ENCODE results near the gene SRP54. TPM values are rescaled to one million over a fixed set of nuclear protein-coding genes. Genes with fewer than 3 reads are reported as not detected.
A peak's percentile ranks its signal among the peaks of the same experiment; 100 is the strongest.
"Not testable (repeated sequence)": the region's sequence is repeated elsewhere in the genome, so short reads cannot be mapped to it uniquely, and the experiment has no call there.

SRP54 gene
- polyA plus RNA-seq, 3 donors, result 24.9 to 33.6 (median 25.4) TPM

- Mint-ChIP-seq H3K4me1 (peaks cover 17% of the 10 kb centered on the region), H3K36me3 (peaks cover 15 to 31% of the 10 kb centered on the region in 2 donors), H3K4me3 (no peak overlapping the region), H3K9me3 (no peaks in the 10 kb centered on the region), H3K27me3 (ENCODE audit: low read depth in 3 of 3) (peaks cover 0 to 2% (median 0%) of the 10 kb centered on the region in 3 donors), H3K27ac (peak overlapping the region in 2 of 7 donors; percentile 53 to 55)
- intact Hi-C loops (cut with micrococcal nuclease), result no loop called here
- Histone ChIP-seq H3K4me2 (replicated peaks; ENCODE audit: extremely low read depth, low read length, poor library complexity, severe bottlenecking) (no peak overlapping the region), H3K79me2 (ENCODE audit: insufficient read depth, low read length) (peaks cover 10% of the 10 kb centered on the region), H3K9me3 (replicated peaks in 1 of 2; ENCODE audit: control insufficient read depth in 1 of 2, insufficient read depth in 1 of 2, low read length in 2 of 2) (no peaks in the 10 kb centered on the region), H3K27me3 (ENCODE audit: control insufficient read depth in 2 of 2, insufficient read depth in 2 of 2, low read length in 2 of 2) (no peaks in the 10 kb centered on the region), H3K9ac (ENCODE audit: insufficient read depth, low read length, poor library complexity, severe bottlenecking) (no peak overlapping the region), H2AFZ (ENCODE audit: insufficient read depth, low read depth, low read length, poor library complexity, severe bottlenecking) (no peak overlapping the region), H3K4me1 (ENCODE audit: control insufficient read depth in 1 of 2, insufficient read depth in 2 of 2, low read length in 2 of 2) (peaks cover 11 to 14% of the 10 kb centered on the region in 2 donors), H3K36me3 (replicated peaks in 1 of 2; ENCODE audit: control insufficient read depth in 1 of 2, insufficient read depth in 2 of 2, low read length in 2 of 2) (peaks cover 14 to 24% of the 10 kb centered on the region in 2 donors), H3K27ac (ENCODE audit: low read depth in 1 of 2, low read length in 2 of 2) (no peak overlapping the region), H3K4me3 (replicated peaks in 1 of 3; ENCODE audit: low read depth in 2 of 3, low read length in 3 of 3) (no peak overlapping the region), H4K20me1 (ENCODE audit: insufficient read depth, low read length) (no peaks in the 10 kb centered on the region)
- no CpG with 5 or more reads among the region's 1 CpG for WGBS (ENCODE audit: insufficient coverage)
- DNase-seq, result no peak
- TF ChIP-seq CTCF (IDR thresholded peaks at IDR 0.05), result no peak
Observed at GRCh38 chr14:35051796-35052195, 69.0 kb downstream of the SRP54 start.

GRCh38 chr14:35052637-35053036, 69.8 kb downstream of the SRP54 start:
- intact Hi-C loops (cut with micrococcal nuclease), result no loop called here
- no peak overlapping the region for H2AFZ ChIP-seq (ENCODE audit: insufficient read depth, low read depth, low read length, poor library complexity, severe bottlenecking)
- H3K27ac Mint-ChIP-seq, result peak overlapping the region in 1 of 7 donors; percentile 32
- H3K4me3 Mint-ChIP-seq, result no peak overlapping the region
- no peak for TF ChIP-seq CTCF (IDR thresholded peaks at IDR 0.05)
- no peaks in the 10 kb centered on the region for H3K9me3 Mint-ChIP-seq
- H3K4me3 ChIP-seq (replicated peaks in 1 of 3; ENCODE audit: low read depth in 2 of 3, low read length in 3 of 3), result no peak overlapping the region
- H3K4me1 ChIP-seq (ENCODE audit: control insufficient read depth in 1 of 2, insufficient read depth in 2 of 2, low read length in 2 of 2), result peaks cover 3 to 5% of the 10 kb centered on the region in 2 donors
- WGBS (ENCODE audit: insufficient coverage), result no CpG with 5 or more reads among the region's 2 CpGs
- peaks cover 20 to 38% of the 10 kb centered on the region in 2 donors for H3K36me3 Mint-ChIP-seq
- peaks cover 4% of the 10 kb centered on the region for H3K79me2 ChIP-seq (ENCODE audit: insufficient read depth, low read length)
- no peaks in the 10 kb centered on the region for H4K20me1 ChIP-seq (ENCODE audit: insufficient read depth, low read length)
- no peak for DNase-seq
- H3K9ac ChIP-seq (ENCODE audit: insufficient read depth, low read length, poor library complexity, severe bottlenecking), result no peak overlapping the region
- H3K27ac ChIP-seq (ENCODE audit: low read depth in 1 of 2, low read length in 2 of 2), result no peak overlapping the region
- no peaks in the 10 kb centered on the region for H3K9me3 ChIP-seq (replicated peaks in 1 of 2; ENCODE audit: control insufficient read depth in 1 of 2, insufficient read depth in 1 of 2, low read length in 2 of 2)
- no peak overlapping the region for H3K4me2 ChIP-seq (replicated peaks; ENCODE audit: extremely low read depth, low read length, poor library complexity, severe bottlenecking)
- peaks cover 8% of the 10 kb centered on the region for H3K4me1 Mint-ChIP-seq
- H3K27me3 Mint-ChIP-seq (ENCODE audit: low read depth in 3 of 3), result peaks cover 0 to 2% (median 0%) of the 10 kb centered on the region in 3 donors
- H3K27me3 ChIP-seq (ENCODE audit: control insufficient read depth in 2 of 2, insufficient read depth in 2 of 2, low read length in 2 of 2), result no peaks in the 10 kb centered on the region
- H3K36me3 ChIP-seq (replicated peaks in 1 of 2; ENCODE audit: control insufficient read depth in 1 of 2, insufficient read depth in 2 of 2, low read length in 2 of 2), result peaks cover 19 to 30% of the 10 kb centered on the region in 2 donors

GRCh38 chr14:35061113-35061791, 78.5 kb downstream of the SRP54 start:
- H3K9me3 ChIP-seq (replicated peaks in 1 of 2; ENCODE audit: control insufficient read depth in 1 of 2, insufficient read depth in 1 of 2, low read length in 2 of 2); H3K27ac ChIP-seq (ENCODE audit: low read depth in 1 of 2, low read length in 2 of 2); H3K9ac ChIP-seq (ENCODE audit: insufficient read depth, low read length, poor library complexity, severe bottlenecking); H2AFZ ChIP-seq (ENCODE audit: insufficient read depth, low read depth, low read length, poor library complexity, severe bottlenecking); H3K4me2 ChIP-seq (replicated peaks; ENCODE audit: extremely low read depth, low read length, poor library complexity, severe bottlenecking); intact Hi-C loops (cut with micrococcal nuclease); H3K4me3 ChIP-seq (replicated peaks in 1 of 3; ENCODE audit: low read depth in 2 of 3, low read length in 3 of 3); H3K4me1 ChIP-seq (ENCODE audit: control insufficient read depth in 1 of 2, insufficient read depth in 2 of 2, low read length in 2 of 2); H3K9me3 Mint-ChIP-seq; H4K20me1 ChIP-seq (ENCODE audit: insufficient read depth, low read length); DNase-seq; H3K79me2 ChIP-seq (ENCODE audit: insufficient read depth, low read length); H3K27me3 Mint-ChIP-seq (ENCODE audit: low read depth in 3 of 3); H3K4me3 Mint-ChIP-seq; H3K27me3 ChIP-seq (ENCODE audit: control insufficient read depth in 2 of 2, insufficient read depth in 2 of 2, low read length in 2 of 2); H3K4me1 Mint-ChIP-seq: not testable (repeated sequence)
- H3K36me3 ChIP-seq (replicated peaks in 1 of 2; ENCODE audit: control insufficient read depth in 1 of 2, insufficient read depth in 2 of 2, low read length in 2 of 2), result peaks cover 34 to 43% of the 10 kb centered on the region in 2 donors
- Mint-ChIP-seq H3K36me3 (peaks cover 28 to 53% of the 10 kb centered on the region in 2 donors), H3K27ac (peak overlapping the region in 3 of 7 donors; percentile 21 to 82 (median 64))
- no CpG with 5 or more reads among the region's 1 CpG for WGBS (ENCODE audit: insufficient coverage)
